Activated CD4-positive, alpha-beta T cell treated with anti-CD3 and anti-CD28 coated beads for 1 hour (primary cell): ENCODE results near the gene RASAL2.
"Not testable (repeated sequence)": the region's sequence is repeated elsewhere in the genome, so short reads cannot be mapped to it uniquely, and the experiment has no call there.

Experiments
- DNase-seq: peaks from one replicate; pipeline ENCODE4 v3.0.0-alpha.2; 2020

The RASAL2 gene

DNA sequence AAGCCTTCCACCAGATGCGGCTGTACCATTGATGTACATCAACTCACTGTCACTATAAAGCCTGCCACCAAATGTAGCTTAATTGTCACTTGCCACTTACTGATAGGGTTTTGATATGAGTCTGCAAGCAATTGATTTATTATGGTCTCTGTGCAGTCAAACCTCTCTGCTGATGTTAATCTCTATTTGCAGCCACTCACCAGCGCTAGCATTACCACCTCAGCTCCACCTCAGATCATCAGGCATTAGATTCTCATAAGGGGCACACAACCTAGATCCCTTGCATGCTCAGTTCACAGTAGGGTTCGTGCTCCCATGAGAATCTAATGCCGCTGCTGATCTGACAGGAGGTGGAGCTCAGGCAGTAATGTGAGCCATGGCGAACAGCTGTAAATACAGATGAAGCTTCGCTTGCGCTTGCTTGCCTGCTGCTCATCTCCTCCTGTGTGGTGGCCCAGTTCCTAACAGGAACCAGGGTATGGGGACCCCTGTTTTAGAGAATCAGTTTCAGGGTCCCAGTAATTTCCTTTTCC, 26.7 kb downstream of the RASAL2 start:
- DNase-seq = not testable (repeated sequence)

DNA sequence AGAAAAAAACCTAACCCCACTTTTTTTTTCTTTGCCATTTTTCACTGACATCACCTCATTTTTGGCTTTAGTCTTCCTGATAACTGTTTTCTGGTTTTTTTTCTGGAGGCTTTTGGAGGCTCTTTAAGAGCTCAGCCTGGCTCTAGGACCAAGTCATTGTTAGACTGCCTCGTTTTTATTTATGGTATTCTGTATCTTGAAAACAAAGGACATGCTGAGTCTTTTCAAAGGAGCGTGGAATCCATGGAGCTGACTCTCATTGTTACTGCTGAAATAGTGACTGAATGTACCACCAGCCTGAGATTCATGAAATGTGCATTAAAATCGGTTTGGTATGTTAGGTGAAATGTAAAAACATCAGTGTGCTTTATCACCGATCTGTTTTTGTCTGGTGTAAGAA, 28.0 kb downstream of the RASAL2 start:
- no peak for DNase-seq

DNA sequence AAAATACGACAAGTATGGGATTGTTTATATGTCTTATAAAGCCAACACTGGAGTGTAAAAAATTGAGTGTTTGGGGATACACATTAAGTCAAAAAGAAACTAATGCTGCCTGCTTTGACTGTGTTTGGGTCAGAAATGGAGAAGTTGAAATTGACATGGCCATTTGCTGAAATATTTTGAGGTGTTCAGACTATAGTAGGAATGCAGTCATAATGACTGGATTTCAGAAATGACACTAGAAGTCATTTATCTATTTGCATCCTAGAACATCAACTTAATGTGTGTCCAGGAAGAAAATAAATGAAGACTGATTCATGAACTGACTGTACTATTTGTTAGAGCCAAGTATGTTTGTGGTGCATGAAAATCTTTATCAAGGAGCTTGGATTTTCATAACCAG, 28.4 kb downstream of the RASAL2 start:
- DNase-seq = no peak

DNA sequence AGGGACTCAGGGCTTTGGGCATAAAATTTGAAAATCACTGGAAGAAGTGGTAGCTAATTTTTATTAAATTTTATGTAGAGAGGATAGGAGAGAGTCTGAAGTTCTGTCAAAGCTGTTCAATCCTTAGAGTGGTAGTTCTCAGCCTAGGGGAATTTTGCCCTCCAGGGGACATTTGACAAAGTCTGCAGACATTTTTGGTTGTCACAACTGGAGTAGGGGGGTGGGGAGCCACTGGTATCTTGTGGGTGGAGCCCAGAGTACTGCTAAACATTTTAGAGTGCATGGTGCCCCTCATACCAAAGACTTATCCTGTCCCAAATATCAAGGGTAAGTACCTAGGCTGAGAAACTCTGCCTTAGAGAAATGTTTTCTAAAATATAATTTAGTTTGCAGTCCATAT, 30.2 kb downstream of the RASAL2 start:
- no peak for DNase-seq

DNA sequence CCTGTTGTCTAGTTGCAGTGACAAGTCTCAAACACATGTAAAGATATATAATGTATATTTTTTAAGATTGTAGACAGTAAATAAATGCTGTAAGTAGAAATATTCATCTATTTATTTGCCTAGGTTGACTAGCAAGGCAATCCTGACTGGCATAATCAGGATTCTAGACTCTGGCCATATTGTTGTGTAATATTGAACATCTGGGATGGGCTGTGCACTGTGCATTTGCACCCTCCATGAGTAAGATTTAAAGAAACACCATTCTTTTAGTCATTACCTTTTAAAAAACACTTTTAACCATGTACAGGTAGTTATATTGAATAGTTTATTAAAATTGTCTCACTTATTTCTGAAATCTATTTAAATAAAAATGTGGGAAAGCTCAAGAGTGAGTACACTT, 32.4 kb downstream of the RASAL2 start:
- DNase-seq = no peak

DNA sequence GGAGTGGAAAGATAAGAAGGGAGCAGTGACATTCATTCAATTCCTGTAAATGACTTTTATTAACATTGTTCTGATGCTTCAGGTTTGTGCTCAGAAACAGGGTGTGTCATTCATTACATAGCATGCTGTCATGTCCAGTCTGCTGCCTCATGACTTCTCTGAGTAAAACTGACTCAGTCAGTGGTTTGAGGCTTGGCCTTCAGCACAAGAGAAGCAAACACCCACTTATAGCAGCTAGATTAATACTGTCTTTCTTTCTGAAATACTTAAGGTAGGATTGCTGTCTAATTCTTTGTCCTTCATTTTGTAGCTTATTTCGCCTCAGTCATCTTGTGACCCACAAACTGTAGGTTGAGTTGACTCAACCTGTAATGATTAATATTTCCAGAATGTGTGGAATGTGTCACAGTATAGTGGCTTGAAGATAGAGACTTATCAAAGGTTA, 32.9 kb downstream of the RASAL2 start:
- no peak for DNase-seq

DNA sequence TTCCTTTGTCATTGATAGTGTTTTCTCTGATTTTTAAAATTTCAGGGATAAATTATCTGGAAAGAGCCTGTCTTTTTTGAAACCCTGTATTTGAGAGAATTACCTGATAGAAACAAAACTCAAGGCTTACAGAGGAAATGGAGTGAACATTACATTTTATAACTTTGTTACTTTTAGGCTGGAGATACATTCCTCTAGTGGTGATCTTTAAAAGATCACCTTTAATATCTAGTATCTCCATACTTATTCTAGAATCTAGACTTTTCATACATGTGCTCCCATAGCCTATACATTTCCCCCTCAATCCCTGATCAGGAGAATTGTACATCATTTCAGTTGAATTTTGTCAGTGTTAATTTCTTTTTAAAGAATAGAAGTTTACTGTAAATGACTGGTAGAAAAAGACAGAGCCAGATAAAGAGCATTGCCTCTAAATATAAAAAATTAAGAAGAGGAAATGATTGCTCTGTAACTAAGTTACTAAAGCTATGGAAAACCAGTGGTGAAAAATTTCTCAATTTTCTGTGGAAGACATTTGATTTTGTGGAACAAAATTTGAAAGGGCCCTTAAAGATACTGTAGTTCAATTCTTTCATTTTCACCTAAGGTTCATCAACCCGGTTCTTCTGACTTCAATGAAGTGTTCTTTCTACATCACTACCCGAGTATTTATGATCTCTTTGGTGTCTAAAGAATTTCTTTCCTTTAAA, 33.7 kb downstream of the RASAL2 start:
- no peak for DNase-seq

DNA sequence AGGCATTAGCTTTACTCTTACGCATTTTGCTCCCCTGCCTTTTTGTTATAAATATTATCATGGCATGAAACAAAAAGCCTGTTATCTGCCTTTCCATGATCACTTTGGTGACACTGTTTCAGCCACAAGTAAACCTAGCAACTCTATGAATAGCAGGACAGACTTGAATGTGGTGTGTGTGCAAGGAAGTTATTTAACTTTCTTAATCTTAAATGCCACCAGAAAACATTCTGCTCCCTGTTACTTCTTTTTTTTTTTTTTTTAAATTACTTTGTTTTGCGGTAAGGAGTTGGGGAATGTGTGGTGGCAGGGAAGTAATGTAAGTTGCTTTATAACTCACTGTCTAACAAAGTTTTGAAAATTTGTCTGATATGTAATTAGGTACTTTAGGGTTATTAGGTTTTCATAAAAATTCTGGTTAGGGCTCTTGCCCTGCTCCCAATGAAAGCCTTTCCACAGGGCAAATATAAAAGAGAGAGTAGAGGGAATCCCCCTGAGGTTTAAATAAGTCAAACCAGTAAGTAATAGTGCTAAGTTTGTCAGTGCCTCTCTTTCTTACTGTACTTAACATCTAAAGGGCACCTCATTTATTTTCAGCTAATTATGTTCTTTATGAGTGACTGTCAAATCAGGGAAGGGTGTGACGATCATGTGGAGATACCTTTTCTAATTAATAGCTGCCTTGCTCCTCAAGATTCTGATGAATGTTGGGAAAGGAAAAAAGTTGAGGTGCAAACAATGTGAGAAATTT, 39.5 kb downstream of the RASAL2 start:
- DNase-seq = no peak

DNA sequence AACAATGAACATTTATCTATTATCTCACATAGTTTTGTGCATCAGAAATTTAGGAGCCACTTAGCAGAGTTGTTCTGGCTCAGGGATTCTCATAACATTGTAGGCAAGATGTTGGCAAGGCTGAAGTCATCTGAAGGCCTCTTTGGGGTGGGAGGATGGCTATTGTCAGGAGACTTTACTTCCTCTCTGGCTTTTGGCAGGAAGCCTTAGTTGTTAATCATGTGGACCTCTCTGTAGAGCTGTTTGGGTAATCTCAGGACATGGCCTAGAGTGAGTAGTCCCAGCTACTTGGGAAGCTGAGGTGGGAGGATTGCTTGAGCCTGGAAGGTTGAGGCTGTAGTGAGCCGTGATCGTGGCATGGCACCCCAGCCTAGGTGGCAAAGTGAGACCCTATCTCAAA, 40.2 kb downstream of the RASAL2 start:
- DNase-seq = no peak

DNA sequence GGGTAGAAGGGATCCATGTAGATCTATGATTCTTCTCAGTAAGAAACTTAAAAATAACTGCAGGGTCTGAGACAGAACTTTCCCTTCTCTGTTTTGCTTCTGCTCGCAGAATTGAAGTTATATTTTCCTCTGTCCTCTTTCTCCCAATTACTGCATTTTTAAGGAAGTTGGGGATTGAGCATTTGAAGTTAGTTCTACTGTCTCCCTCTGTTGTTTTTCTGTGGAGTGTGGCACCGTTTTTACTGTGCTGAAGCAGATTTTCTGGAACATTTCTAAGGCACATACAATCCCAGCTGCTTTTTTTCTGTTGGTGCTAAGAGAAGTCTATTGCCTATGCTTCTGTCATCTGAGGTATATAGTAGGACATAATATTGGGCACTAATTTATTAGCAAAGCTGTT, 43.3 kb downstream of the RASAL2 start:
- DNase-seq = no peak

DNA sequence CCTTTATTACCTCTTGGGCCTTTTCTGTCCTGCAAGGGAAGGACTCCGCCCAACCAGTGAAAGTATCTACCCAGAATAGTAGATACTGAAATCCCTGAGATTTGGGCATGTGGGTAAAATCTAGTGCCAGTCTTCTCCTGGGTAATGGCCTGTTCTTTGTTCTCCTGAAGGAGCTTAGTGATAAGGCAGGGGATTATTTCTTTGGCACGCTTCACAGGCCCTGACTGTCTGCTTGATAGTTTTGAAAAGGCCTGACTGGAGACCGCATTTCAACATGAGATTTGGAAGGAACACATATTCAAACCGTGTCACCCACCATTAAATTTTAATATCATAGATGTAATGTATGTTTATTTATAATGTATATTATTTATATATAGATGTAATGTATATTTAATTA, 48.9 kb downstream of the RASAL2 start:
- DNase-seq = no peak

DNA sequence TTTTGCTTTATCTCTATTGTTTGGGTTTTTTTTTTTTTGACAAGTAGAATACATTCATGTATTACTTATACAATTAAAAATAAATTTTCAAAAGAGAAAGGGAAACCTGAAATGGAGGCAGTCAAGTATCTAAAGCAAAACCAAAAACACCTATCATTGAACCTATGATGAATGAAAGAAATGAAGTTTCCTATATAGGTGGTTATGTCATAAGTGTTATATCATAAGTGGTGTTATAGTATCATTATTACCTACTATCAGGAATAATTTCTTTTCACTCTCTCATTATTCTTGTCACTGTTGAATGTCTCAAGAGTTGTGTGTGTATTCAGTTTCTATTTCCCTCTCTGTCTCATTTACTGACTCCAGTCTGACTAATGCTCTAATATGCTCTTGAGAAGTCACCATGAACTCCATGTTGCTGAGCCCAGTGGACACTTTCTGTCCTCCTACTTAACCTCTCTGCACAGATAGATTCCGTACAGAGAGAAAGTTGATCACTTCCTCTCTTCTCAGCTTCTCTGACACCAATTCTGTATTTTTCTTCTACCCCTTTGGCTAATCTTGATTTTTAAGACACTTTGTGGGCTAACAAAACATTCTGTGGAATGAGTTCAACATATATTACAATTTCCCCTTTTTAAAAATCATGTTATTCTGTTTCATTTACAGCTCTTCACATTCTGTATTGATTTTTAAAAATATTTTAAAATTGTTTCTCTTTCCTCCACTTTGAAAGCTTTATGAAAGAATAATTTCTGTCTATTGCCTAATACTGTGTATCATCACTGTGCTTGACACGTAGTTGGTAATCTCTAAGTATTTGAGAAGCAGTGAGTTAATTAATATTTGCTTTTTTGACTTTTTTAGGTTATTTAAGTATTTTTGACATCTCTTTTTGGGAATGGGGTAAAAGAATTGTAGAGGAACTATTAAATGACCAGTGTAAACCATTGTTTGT, 50.1 kb downstream of the RASAL2 start:
- DNase-seq = no peak

DNA sequence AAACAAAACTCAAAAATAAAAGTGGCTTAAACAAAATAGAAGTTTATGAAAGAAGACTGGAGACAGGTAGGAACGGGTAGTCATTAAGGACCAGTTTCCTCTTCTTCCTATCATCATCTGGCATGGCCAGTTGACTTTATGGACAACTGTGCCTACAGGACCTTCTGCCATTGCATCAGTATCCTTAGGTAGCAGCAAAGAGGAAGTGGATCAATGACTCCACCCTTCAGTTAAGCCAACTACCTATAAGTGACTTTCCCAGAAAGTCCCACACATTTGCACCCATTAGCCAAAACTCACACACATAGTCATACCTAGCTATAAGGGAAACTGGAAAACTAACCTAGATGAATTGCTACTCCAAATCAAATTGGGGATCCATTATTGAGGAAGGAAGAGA, 51.7 kb downstream of the RASAL2 start:
- DNase-seq = no peak

DNA sequence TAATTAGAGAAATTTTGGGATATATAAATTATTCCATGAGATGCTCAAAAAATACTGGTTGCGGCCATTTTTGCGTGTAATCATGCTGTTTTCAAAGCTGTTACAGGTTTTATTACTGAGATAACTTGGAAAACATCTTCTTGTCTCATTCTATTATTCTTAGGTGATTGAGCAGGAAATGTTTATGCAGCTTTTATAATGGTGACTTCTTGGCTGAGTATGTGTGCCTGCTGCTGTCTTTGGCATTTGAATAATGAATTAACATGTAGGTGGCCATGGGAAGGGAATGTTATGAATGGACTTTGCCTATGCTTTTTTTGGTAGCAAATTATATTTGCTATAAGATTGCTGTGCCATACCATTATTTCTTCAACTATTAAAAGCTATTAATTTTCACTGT, 52.5 kb downstream of the RASAL2 start:
- DNase-seq = no peak

DNA sequence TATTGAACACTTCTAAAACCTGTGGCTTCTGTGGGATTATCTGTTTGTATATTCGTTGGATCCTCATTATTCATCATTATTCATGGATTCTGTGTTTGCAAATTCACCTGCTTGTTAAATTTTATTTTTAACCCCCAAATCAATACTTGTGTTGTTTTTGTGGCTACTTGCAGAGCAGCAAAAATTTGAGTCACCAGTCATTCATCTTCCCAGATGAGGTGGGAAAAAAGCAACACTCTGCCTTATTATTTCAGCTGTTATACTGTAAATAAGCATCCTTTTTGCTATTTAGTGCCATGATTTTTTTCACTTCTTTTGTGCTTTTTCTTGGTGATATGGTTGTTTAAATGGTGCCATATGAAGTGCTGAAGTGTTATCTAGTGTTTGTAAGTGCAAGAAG, 56.7 kb downstream of the RASAL2 start:
- no peak for DNase-seq

DNA sequence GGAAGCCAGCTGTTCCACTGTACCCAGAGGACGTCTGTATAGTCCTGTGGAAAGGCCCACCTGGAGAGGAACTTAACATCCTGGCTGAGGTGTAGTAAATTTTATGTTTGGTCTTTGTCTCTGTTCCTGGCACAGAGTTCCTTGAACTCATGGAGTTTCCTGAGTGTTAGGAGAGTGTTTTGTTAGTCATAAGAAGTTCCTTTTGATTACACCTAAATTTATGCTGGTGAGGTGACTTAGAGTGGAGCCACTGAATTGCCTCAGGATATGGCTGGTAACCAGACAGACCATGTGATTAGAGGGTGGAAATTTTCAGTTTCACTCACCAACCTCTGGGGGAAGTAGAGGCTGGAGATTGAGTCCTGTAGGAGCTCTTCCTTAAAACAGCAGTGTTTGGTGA, 57.9 kb downstream of the RASAL2 start:
- DNase-seq = no peak

DNA sequence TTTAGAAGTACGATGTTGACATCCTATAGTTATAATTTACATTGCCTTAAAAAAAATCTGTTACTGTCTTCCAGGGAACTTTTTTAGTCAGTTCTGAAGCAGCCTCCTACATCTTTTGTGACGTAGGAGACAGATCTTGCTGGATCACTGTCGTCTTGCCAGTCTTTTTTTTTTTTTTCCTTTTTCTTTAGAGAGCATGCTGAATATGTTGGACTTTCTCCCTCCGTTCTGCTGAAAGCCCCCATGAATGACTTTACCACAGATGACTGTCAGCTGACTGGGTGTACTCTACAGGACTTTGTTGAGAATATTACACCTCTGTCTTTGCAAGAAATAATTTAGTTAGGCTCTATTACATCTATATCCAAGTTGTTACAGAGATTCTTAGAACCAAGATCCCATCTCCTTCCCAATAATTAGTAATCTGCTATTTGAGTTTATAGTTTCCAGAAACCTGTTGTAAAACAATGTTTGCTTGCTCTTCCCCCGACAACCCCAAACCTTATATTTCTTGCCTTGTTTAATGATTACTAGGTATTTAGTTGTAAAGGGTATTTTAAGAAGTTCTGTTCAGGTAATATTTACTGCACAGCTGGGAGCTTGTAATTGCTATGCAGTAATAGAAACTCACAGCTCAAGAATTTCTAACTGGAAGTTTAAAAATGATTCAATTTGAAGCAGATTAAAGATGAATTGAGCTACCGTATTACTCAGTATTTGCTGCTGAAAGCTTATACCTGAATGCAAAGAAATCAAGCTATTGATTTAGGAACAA, 61.8 kb downstream of the RASAL2 start:
- no peak for DNase-seq

DNA sequence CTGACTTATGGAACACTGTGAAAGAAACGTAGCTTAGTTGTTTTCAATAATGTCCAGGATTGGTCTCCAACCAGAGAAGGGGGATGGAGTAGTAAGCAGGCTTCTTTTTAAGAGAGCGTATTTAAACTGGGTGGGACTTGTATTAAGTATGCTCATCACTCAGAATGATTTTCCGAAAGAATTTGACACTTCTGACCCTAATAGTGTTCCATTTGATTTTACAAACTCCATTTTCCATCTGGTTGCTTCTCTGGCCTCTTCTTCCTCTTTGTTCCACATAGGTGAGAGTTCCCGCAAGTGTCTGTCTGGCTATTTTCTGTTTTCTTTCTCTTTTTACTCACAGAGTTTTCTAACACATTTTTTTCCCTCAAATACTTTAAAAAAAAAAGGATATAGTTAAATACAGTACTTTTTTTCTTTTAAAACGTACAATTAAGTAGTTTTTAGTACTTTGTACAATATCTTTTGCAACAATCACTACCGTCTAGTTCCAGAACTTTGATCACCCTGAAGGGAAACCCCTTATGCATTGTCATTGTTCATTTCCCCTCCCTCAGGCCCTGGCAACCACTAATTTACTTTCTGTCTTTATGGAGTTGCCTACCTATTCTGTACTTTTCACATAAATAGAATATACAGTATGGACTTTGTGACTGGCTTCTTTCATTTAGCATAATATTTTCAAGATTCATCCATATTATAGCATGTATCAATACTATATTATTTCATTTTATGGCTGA, 67.0 kb downstream of the RASAL2 start:
- DNase-seq = no peak

DNA sequence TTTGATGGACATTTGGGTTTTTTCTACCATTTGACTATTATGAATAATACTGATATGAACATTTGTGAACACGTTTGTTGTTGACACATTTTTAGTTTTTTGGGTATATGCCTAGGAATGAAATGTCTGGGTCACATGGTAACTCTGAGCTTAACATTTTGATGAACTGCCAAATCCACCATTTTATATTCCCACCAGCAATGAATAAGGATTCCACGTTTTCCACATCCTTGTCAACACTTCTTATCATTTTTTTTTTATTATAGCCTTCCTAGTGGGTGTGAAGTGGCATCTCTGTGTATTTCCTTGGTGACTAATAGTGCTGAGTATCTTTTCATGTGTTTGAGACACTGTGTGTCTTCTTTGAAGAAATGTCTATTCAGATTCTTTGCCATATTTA, 67.6 kb downstream of the RASAL2 start:
- no peak for DNase-seq

DNA sequence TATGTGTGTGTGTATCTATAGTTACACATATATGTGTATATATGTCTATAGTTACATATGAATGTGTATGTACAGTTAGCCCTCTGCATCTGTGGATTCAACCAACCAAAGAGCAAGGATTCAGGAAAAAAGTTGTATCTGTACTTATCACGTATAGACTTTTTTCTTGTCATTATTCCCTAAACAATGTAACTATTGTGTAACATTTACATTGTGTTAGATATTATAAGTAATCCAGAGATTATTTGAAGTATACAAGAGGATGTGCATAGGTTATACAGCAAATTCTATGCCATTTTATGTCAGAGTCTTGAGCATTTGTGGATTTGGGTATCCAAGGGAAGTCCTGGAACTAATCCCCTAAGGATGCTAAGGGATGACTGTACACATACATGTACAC, 71.3 kb downstream of the RASAL2 start:
- DNase-seq = no peak

DNA sequence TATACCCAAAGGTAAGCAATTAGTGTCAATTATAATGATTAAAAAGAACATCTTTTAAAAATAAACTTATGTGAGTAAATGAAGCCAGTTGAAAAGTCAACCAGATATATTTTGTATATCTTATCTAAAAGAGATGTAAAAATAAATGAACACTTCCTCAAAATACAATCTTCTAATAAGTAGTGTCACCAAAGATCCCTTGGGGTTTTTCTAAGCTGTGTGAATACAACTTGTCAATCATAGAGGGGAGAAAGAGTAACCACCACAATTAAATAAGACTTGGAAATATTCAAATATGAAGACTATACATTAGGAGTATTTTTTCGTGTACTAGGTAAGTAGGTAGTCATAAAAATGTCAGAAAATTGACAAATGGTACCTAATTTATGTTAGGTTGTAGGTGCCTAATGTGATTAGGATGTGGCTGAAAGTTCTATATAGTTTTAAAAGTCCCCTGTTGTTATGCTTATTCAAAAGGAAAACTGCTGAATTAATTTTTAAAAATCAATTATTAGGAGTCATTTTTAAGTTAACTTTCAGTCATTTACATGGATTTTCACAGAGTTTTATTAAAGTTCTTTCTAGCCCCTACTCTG, 72.6 kb downstream of the RASAL2 start:
- no peak for DNase-seq
